Activated T-helper 2 cell treated with anti-CD3 and anti-CD28 coated beads, Interferon-gamma antibody, Interleukin-2, Interleukin-4, amounts not matched to agents 10 μg/mL and 5 μg/mL and 100 μg/mL, durations not matched to agents 14 hours and 24 hours and 36 hours (primary cell): ENCODE data around the gene PROCA1. TPM values are rescaled to one million over a fixed set of nuclear protein-coding genes. Genes with fewer than 3 reads are reported as not detected.

ENCODE experiments used
- DNase-seq: peaks from one replicate; pipeline ENCODE4 v3.0.0; 2021; ENCODE audit warnings: low spot score
- H3K27ac Mint-ChIP-seq: one replicate; pipeline ENCODE4 v1.8.0; 2021; ENCODE audit warnings: mixed read lengths
- H3K27me3 Mint-ChIP-seq: one replicate; pipeline ENCODE4 v1.8.0; 2021; ENCODE audit warnings: low read depth, mixed read lengths
- H3K36me3 Mint-ChIP-seq: one replicate; pipeline ENCODE4 v1.8.0; 2021; ENCODE audit warnings: low read depth, mixed read lengths
- H3K4me1 Mint-ChIP-seq: one replicate; pipeline ENCODE4 v1.8.0; 2021; ENCODE audit warnings: low read depth, mixed read lengths
- H3K4me3 Mint-ChIP-seq: one replicate; pipeline ENCODE4 v1.8.0; 2021; ENCODE audit warnings: low read depth, mild to moderate bottlenecking, moderate library complexity, mixed read lengths
- H3K9me3 Mint-ChIP-seq: one replicate; pipeline ENCODE4 v1.8.0; 2021; ENCODE audit warnings: mixed read lengths
- intact Hi-C: fragments of 100-400 bp; cut with micrococcal nuclease; formaldehyde crosslinking; loops from one replicate; pipeline ENCODE4 v1.15.1; 2023
- total RNA-seq: library from RNA; stranded (reverse); gene quantifications from 2 replicates; pipeline ENCODE4 v1.2.3, GENCODE V29; 2022

PROCA1 gene
- total RNA-seq: 7.0 and 7.7 TPM in 2 replicates

DNA sequence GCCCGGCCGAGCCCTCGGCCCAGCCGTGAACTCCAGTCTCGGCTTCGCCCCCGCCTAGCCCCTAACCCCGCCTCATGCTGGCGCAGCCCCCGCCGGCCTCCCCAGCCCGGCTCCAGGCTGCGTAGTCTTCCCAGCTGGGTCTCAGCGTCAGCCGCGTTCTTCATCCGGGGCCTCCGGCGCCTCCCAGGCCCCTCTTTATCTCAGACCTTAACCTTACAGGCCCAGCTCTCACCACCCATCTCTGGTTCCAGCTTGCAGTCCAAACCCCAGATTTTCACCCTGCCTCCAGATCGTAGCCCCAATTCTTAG lies at the start of gene PROCA1:
Gene PROCA1, minus strand, starts transcription at position 166 of the 309 bp plus-strand sequence. CDS start 228 bp downstream, outside the sequence.
- DNase-seq: no peak
- H3K4me1 Mint-ChIP-seq: peaks cover 7% of the 10 kb centered on the region
- peak within 1 kb of the TSS; percentile 96 for H3K27ac Mint-ChIP-seq
- peak within 1 kb of the TSS; percentile 88 for H3K4me3 Mint-ChIP-seq
- H3K9me3 Mint-ChIP-seq: no peaks in the 10 kb centered on the region
- H3K36me3 Mint-ChIP-seq: no peaks in the 10 kb centered on the region
- H3K27me3 Mint-ChIP-seq: peaks cover 6% of the 10 kb centered on the region
- intact Hi-C loops: loop anchor here (5.0 kb wide), 1 partner anchor 49 kb away; the partner anchor contains the start of genes SDF2 and SUPT6H

DNA sequence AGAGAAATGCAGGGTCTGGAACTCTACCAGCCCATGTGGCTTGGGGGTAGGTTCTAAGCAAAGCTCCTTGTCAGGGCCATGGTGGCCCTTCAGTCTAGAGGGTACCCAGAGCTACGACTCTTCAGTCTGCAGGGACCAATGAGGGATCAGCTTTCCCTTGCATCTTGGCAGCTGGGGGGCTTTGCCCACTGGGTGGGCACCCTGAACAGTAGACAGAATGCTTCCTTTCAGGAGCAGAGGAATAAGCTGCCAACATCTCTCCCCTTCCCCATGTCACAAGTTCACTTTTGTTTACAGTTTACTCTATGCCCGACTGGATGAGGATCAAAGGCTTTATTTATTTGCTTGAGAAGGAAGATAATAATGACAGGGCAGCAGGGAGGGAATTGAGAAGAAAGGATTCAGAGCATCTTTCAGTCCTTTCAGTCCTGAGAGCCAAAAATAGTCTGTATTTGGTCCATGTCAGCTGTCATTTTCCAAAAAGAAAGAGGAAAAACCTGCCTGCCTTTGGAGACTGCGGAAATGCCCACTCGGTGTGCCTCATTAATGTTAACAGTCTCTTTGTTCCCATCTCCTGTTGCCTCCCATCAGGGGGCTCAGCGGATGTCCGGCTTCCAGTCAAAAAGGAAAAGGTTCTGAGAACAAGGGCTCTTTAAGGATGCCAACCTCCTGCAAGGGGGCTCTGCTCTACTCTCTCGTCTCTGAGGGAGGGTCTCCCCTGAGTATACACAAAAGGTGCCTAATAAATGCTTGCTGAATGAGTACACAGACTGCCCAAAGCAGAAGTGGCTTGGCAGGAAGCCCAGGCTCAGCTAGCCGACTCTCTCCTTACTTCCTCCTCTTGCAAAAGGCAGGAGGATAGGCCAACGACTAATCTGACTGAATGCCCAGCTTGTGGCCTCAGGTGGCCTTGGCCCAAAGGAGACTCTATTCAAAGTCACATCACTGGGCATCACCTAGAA lies 49.2 kb upstream of the PROCA1 start:
- no peak overlapping the region for H3K27ac Mint-ChIP-seq

DNA sequence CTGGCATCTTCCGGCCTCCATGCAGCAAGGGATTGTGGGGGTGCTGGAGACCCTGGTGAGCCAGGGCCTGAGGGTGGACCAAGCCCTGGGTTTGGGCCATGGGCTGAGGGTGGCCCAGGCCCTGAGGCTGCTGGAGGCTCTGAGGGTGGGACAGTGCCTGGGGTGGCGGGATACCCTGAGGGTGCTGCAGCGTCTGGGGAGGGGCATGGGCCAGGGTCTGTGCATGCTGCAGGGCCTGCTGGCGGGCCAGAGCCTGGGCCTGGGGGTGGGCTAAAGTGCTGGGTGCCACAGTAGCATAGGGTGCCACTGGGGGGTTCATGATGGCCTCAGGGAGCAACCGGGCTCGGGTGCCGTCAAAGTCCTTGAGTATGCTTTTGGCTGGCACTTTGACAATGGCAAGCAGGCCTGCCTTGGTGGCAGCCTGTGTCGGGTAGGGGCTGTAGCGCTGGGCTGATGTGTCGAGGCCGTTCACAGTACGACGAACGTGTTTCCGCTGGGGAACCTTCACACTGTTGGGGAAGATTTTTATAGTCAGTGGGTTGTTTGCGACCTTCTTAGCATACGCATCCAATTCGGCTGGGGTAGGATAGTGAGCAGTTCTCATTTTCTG lies 47.7 kb upstream of the PROCA1 start:
- intact Hi-C loops: no loop called here
- Mint-ChIP-seq H3K36me3 (peaks cover 42% of the 10 kb centered on the region), H3K27ac (no peak overlapping the region), H3K4me1 (peaks cover 7% of the 10 kb centered on the region), H3K4me3 (no peak overlapping the region), H3K27me3 (no peaks in the 10 kb centered on the region), H3K9me3 (no peaks in the 10 kb centered on the region)
- no peak for DNase-seq

More for the DNA sequence above, 49.2 kb upstream of the PROCA1 start:
- Mint-ChIP-seq H3K27me3 (no peaks in the 10 kb centered on the region), H3K9me3 (no peaks in the 10 kb centered on the region), H3K36me3 (peaks cover 48% of the 10 kb centered on the region), H3K4me1 (peaks cover 11% of the 10 kb centered on the region), H3K4me3 (no peak overlapping the region)
- intact Hi-C loops: loop anchor here (5.0 kb wide), 2 partner anchors 51 to 81 kb away; partner anchors contain the start of gene FAM222B
- no peak for DNase-seq

DNA sequence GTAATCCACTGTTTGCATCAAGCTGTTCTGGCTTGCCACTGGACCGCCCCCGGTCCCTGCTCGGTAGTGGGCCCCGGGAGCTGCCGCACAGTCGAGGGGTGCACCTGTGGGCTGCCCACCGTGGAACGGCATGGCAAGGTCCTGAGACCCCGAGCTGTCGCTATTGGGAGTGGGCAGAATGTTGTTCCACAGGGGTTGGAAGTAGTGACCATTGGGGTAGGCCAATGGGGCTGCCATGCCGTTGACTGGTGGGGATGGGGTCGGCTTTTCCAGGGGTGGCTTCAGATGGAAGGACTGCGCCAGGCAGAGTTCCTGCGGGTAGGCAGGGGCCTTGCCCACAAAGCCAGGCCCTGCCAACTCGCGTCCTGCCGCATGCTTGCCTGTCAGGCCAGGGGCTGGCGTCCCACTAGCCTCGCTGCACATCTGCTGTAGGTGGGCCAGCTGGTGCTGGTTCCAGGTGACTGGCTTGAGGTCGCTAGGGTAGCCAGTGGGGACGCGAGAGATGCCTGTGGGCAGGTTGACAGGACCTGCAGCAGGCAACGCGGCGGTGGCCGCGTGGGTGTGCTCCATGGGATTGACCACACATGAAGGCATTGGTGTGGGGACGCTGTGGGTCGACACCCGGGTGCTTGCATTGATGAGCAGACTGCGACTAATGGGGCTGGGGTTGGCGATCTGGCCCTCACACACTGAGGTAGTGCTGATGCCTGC lies 46.9 kb upstream of the PROCA1 start:
- H3K9me3 Mint-ChIP-seq: no peaks in the 10 kb centered on the region
- intact Hi-C loops: no loop called here
- no peak overlapping the region for H3K4me3 Mint-ChIP-seq
- peaks cover 39% of the 10 kb centered on the region for H3K36me3 Mint-ChIP-seq
- no peaks in the 10 kb centered on the region for H3K27me3 Mint-ChIP-seq
- H3K4me1 Mint-ChIP-seq: peaks cover 4% of the 10 kb centered on the region
- no peak overlapping the region for H3K27ac Mint-ChIP-seq
- no peak for DNase-seq

- Mint-ChIP-seq H3K4me1 (peaks cover 3% of the 10 kb centered on the region), H3K27me3 (no peaks in the 10 kb centered on the region), H3K36me3 (peaks cover 43% of the 10 kb centered on the region), H3K4me3 (no peak overlapping the region), H3K27ac (no peak overlapping the region), H3K9me3 (no peaks in the 10 kb centered on the region)
- DNase-seq: no peak
- intact Hi-C loops: no loop called here
Measured at GRCh38 chr17:28756049-28756804, 44.5 kb upstream of the PROCA1 start.

- H3K4me3 Mint-ChIP-seq: no peak overlapping the region
- peaks cover 3% of the 10 kb centered on the region for H3K4me1 Mint-ChIP-seq
- H3K27me3 Mint-ChIP-seq: no peaks in the 10 kb centered on the region
- H3K36me3 Mint-ChIP-seq: peaks cover 44% of the 10 kb centered on the region
- no peaks in the 10 kb centered on the region for H3K9me3 Mint-ChIP-seq
- intact Hi-C loops: no loop called here
- no peak overlapping the region for H3K27ac Mint-ChIP-seq
- DNase-seq: no peak
Measured at GRCh38 chr17:28755486-28755885, 43.8 kb upstream of the PROCA1 start.

- Mint-ChIP-seq H3K27me3 (no peaks in the 10 kb centered on the region), H3K4me3 (no peak overlapping the region), H3K4me1 (peaks cover 8% of the 10 kb centered on the region), H3K27ac (no peak overlapping the region), H3K9me3 (no peaks in the 10 kb centered on the region), H3K36me3 (peaks cover 60% of the 10 kb centered on the region)
- DNase-seq: no peak
- intact Hi-C loops: loop anchor here (5.0 kb wide), 1 partner anchor 34 kb away; the partner anchor contains the start of genes RAB34 and RPL23A
Measured at GRCh38 chr17:28751600-28752366, 40.1 kb upstream of the PROCA1 start.

DNA sequence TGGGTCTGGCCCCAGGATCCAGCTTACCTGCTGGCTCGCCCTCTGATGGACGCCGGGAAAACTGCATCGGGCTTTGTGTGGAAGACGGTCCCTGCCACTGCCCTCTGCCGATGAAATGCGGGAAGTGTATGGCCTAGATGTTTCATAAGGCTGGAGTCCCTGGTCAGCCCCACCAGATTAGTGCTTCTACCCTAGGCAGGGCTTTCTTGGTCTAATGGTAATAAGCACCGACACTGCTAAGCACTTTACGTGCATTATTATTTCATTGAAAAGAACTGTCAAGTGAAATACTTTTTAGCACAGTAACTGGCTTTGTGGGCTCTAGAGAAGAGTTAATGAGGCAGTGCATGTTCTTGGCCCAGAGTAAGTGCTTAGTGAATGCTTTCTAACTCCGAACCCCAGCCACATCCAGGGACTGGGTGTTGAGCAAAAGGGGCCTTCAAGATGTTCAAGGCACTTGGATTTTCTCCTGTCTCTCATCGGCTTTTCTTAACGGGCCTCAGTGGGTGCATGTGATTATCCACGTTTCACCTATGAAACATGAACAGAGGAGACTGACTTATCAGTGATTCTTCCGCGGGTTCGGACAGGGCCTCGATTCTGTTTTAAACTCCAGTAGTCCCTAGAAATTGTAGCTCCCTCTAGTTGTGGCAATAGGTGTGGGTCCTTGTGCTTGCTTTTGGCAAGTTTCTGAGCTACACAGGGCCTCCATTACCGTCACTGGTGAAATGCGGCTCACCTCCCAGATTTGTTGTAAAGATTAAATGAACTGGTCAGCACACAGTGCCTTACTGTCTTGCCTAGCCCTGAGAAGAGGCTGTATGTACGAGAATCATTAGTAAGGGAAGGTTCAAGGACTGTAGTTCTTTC lies 38.7 kb upstream of the PROCA1 start:
- intact Hi-C loops: loop anchor here (1.0 to 5.0 kb wide), 2 partner anchors 23 to 33 kb away; partner anchors contain the start of genes RAB34 and RPL23A
- Mint-ChIP-seq H3K4me1 (peaks cover 11% of the 10 kb centered on the region), H3K4me3 (no peak overlapping the region), H3K9me3 (no peaks in the 10 kb centered on the region), H3K36me3 (peaks cover 65% of the 10 kb centered on the region), H3K27ac (no peak overlapping the region), H3K27me3 (no peaks in the 10 kb centered on the region)
- DNase-seq: peak; percentile 82

DNA sequence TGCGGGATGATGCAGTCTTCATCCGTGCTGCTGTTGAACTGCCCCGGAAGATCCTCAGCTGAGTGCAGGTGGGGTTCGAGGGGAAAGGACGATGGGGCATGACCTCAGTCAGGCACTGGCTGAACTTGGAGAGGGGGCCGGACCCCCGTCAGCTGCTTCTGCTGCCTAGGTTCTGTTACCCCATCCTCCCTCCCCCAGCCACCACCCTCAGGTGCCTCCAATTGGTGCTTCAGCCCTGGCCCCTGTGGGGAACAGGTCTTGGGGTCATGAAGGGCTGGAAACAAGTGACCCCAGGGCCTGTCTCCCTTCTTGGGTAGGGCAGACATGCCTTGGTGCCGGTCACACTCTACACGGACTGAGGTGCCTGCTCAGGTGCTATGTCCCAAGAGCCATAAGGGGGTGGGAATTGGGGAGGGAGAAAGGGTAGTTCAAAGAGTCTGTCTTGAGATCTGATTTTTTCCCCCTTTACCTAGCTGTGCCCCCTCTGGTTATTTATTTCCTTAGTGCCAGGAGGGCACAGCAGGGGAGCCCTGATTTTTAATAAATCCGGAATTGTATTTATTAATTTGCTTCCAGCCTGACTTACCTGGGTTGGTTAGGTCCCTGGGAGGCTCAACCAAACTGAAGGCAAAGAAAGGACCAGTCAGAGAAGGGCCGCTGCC lies 38.0 kb upstream of the PROCA1 start:
- no peak overlapping the region for H3K4me3 Mint-ChIP-seq
- H3K27me3 Mint-ChIP-seq: no peaks in the 10 kb centered on the region
- H3K4me1 Mint-ChIP-seq: peaks cover 11% of the 10 kb centered on the region
- intact Hi-C loops: loop anchor here (1.0 to 5.0 kb wide), 2 partner anchors 22 to 32 kb away; partner anchors contain the start of genes RAB34 and RPL23A
- DNase-seq: no peak
- no peaks in the 10 kb centered on the region for H3K9me3 Mint-ChIP-seq
- peaks cover 73% of the 10 kb centered on the region for H3K36me3 Mint-ChIP-seq
- no peak overlapping the region for H3K27ac Mint-ChIP-seq

DNA sequence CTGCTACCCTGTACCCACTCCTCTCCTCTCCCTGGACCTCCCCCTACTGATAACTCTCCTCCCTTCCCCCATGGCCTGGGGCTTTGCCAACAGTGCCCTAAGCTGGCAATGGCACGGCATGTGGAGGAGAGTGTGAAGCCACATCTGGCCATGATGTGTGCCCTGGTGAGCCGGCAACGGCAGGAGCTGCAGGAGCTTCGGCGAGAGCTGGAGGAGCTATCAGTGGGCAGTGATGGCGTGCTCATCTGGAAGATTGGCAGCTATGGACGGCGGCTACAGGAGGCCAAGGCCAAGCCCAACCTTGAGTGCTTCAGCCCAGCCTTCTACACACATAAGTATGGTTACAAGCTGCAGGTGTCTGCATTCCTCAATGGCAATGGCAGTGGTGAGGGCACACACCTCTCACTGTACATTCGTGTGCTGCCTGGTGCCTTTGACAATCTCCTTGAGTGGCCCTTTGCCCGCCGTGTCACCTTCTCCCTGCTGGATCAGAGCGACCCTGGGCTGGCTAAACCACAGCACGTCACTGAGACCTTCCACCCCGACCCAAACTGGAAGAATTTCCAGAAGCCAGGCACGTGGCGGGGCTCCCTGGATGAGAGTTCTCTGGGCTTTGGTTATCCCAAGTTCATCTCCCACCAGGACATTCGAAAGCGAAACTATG lies 37.3 kb upstream of the PROCA1 start:
- peaks cover 72% of the 10 kb centered on the region for H3K36me3 Mint-ChIP-seq
- no peaks in the 10 kb centered on the region for H3K27me3 Mint-ChIP-seq
- H3K4me1 Mint-ChIP-seq: peaks cover 11% of the 10 kb centered on the region
- no peak for DNase-seq
- no peaks in the 10 kb centered on the region for H3K9me3 Mint-ChIP-seq
- intact Hi-C loops: no loop called here
- peak overlapping the region; percentile 53 for H3K27ac Mint-ChIP-seq
- H3K4me3 Mint-ChIP-seq: no peak overlapping the region
